Retina (tissue), 1 donor: Measurements from ENCODE around the gene CREB3L4.
A peak's percentile ranks its signal among the peaks of the same experiment; 100 is the strongest.

Experiments
- DNase-seq: peaks from one replicate; pipeline ENCODE4 v3.0.0-alpha.2; 2016

CREB3L4 gene

GRCh38 chr1:153967107-153967999, at the start of gene CREB3L4:
CREB3L4 (plus strand) TSS chr1:153967902; CDS start chr1:153968526, 624 bp downstream.
- DNase-seq: peak; percentile 97

GRCh38 chr1:153919876-153920852, 47.5 kb upstream of the CREB3L4 start:
- no peak for DNase-seq

- DNase-seq: no peak
Observed at GRCh38 chr1:153921080-153921802, 46.5 kb upstream of the CREB3L4 start.

- no peak for DNase-seq
Observed at GRCh38 chr1:153921803-153922075, 46.0 kb upstream of the CREB3L4 start.

- DNase-seq: peak; percentile 45
Observed at GRCh38 chr1:153922076-153922971, 45.4 kb upstream of the CREB3L4 start.

- DNase-seq: peak; percentile 99
Observed at GRCh38 chr1:153922972-153923925, 44.5 kb upstream of the CREB3L4 start, which contains the start of gene GATAD2B. GATAD2B (minus strand) TSS chr1:153922972; CDS start chr1:153828347, 94,625 bp downstream.

- no peak for DNase-seq
Observed at GRCh38 chr1:153926405-153926804, 41.3 kb upstream of the CREB3L4 start.

- DNase-seq: no peak
Observed at GRCh38 chr1:153928245-153928644, 39.5 kb upstream of the CREB3L4 start.

GRCh38 chr1:153928791-153929341, 38.8 kb upstream of the CREB3L4 start:
- no peak for DNase-seq

- DNase-seq: no peak
Observed at GRCh38 chr1:153929426-153929825, 38.3 kb upstream of the CREB3L4 start.

GRCh38 chr1:153929981-153930948, 37.4 kb upstream of the CREB3L4 start:
- no peak for DNase-seq

GRCh38 chr1:153932156-153933131, 35.3 kb upstream of the CREB3L4 start:
- DNase-seq: no peak

- DNase-seq: no peak
Observed at GRCh38 chr1:153933430-153933829, 34.3 kb upstream of the CREB3L4 start.

GRCh38 chr1:153933955-153934354, 33.7 kb upstream of the CREB3L4 start:
- DNase-seq: no peak

- DNase-seq: no peak
Observed at GRCh38 chr1:153934746-153935145, 33.0 kb upstream of the CREB3L4 start.

- DNase-seq: no peak
Observed at GRCh38 chr1:153936011-153936802, 31.5 kb upstream of the CREB3L4 start.

- DNase-seq: no peak
Observed at GRCh38 chr1:153937331-153937730, 30.4 kb upstream of the CREB3L4 start.
